SK-N-MC (cell line): ENCODE data around the gene APH1B.

Source experiments
- DNase-seq: peaks from one replicate; pipeline ENCODE4 v3.0.0-alpha.2; 2011; ENCODE audit warnings: low read depth, low spot score
- H3K27ac ChIP-seq: fragments of 200-600 bp; sonication (generic); 2 replicates; pipeline ENCODE4 v1.5.1; 2016; ENCODE audit warnings: mixed run types
- H3K36me3 ChIP-seq: fragments of 200-600 bp; sonication (generic); 2 replicates; pipeline ENCODE4 v1.6.1; 2017; ENCODE audit warnings: antibody characterized with exemption, low read length, mixed read lengths; ENCODE audit not compliant: insufficient read depth
- H3K4me3 ChIP-seq: fragments of 200-600 bp; sonication (generic); 2 replicates; pipeline ENCODE4 v1.5.1; 2016
- H3K9ac ChIP-seq: fragments of 200-600 bp; sonication (generic); 2 replicates; pipeline ENCODE4 v1.8.0; 2017; ENCODE audit warnings: mixed run types, mixed read lengths; ENCODE audit not compliant: insufficient read length
- H3K9me3 ChIP-seq: fragments of 200-600 bp; sonication (generic); 2 replicates; pipeline ENCODE4 v1.6.1; 2017; ENCODE audit warnings: low read depth, mild to moderate bottlenecking, antibody characterized with exemption, low read length, moderate library complexity, mixed read lengths
- EZH2 ChIP-seq: fragments of 200-600 bp; sonication (generic); IDR thresholded peaks from one replicate; pipeline ENCODE4 v1.6.1; 2017; ENCODE audit warnings: antibody characterized with exemption
- FOXP2 ChIP-seq: optimal IDR thresholded peaks from 2 replicates; pipeline ENCODE3; 2011; ENCODE audit warnings: mild to moderate bottlenecking, moderate library complexity; ENCODE audit not compliant: insufficient read depth; ENCODE audit errors: extremely low read length, control extremely low read depth
- POLR2AphosphoS5 ChIP-seq: IDR thresholded peaks from 2 replicates; pipeline ENCODE4 v1.6.1; 2012; ENCODE audit warnings: mild to moderate bottlenecking, low read depth, low read length, borderline replicate concordance

APH1B gene

DNA sequence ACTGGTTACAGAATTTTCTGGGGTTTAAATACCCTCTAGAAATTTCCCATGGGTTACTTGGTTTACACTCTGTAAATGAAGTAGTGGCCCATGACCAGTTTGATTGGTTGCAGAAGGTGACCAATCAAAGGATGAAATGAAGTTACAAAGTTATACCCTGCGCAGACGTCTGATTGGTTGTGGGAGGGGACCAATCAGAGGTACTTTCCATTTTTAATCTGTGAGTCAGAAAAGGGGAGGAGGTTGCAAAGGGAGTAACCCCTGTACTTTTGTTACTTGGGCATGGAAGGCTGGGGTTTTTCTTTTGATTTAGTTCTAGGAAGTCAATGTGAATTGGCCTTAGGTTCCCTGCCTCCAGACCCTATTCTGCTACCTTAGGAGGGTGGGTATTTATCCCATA lies 18.7 kb upstream of the APH1B start:
- TF ChIP-seq POLR2AphosphoS5 (no peak), EZH2 (no peak), FOXP2 (no peak)
- Histone ChIP-seq H3K9ac (no peak overlapping the region), H3K36me3 (peaks cover 10% of the 10 kb centered on the region; the same call in 1 of the 2 replicates), H3K4me3 (no peak overlapping the region), H3K9me3 (no peaks in the 10 kb centered on the region), H3K27ac (no peak overlapping the region)
- DNase-seq: no peak

DNA sequence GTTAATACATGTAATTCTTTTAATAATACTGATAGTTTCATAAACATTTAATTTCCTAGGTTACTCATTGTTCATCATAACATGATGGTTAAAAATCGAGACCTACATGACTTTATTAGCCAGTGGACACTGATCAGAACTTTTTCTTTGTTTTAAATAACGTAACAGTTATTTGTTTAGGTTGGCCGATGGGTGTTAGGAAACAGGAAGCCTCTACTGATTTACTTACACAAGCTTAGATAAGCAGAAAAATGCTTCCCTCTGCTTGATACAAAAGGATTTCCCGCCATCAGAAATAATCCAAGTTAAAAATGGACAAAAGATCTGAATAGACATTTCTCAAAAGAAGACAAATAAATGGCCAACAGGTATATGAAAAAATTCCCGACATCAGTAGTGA lies 16.6 kb upstream of the APH1B start:
- H3K9me3 ChIP-seq: no peaks in the 10 kb centered on the region
- peaks cover 10% of the 10 kb centered on the region; the same call in 1 of the 2 replicates for H3K36me3 ChIP-seq
- no peak overlapping the region for H3K27ac ChIP-seq
- no peak overlapping the region for H3K4me3 ChIP-seq
- no peak for TF ChIP-seq EZH2
- TF ChIP-seq FOXP2: no peak
- no peak for TF ChIP-seq POLR2AphosphoS5
- no peak overlapping the region for H3K9ac ChIP-seq
- DNase-seq: no peak

DNA sequence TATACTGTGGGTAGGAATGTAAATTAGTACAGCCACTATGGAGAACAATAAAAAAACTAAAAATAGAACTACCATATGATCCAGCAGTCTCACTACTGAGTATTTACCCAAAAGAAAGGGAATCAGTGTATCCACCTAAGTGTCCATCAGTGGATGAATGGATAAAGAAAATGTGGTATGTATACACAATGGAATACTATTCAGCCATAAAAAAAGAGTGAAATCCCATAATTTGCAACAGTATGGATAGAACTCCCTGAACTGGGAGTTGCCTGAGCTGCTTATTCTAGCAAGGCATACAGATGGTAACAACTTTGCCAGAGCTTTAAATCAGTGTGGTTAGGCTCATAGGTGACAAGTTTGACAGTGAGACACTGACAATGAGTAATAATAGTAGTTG lies 16.1 kb upstream of the APH1B start:
- Histone ChIP-seq H3K36me3 (peaks cover 10% of the 10 kb centered on the region; the same call in 1 of the 2 replicates), H3K27ac (no peak overlapping the region), H3K9ac (no peak overlapping the region), H3K4me3 (no peak overlapping the region), H3K9me3 (no peaks in the 10 kb centered on the region)
- no peak for TF ChIP-seq FOXP2
- TF ChIP-seq EZH2: no peak
- no peak for TF ChIP-seq POLR2AphosphoS5
- DNase-seq: no peak

DNA sequence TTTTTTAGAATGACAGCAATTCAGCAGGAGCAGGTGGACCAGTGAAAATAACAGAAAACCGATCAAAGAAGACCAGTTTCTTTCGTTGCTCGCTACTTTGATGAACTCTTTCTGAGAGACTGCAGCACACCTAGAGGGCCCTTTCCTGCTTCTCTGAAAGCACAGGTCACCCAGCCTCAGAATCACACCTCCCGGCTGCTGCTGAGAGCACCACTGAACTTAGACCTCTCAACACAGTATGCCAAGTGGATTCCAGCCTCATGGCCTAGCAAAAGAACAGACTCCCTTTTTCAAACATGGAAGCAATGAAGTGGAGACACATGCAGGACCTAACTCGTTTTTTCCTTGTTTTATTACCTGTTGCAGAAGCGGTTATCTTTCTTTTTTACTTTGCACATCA lies 13.9 kb upstream of the APH1B start:
- H3K27ac ChIP-seq: no peak overlapping the region
- peaks cover 6% of the 10 kb centered on the region; the same call in 1 of the 2 replicates for H3K36me3 ChIP-seq
- no peak overlapping the region for H3K4me3 ChIP-seq
- DNase-seq: no peak
- no peaks in the 10 kb centered on the region for H3K9me3 ChIP-seq
- no peak overlapping the region for H3K9ac ChIP-seq
- TF ChIP-seq EZH2 (no peak), FOXP2 (no peak), POLR2AphosphoS5 (no peak)

DNA sequence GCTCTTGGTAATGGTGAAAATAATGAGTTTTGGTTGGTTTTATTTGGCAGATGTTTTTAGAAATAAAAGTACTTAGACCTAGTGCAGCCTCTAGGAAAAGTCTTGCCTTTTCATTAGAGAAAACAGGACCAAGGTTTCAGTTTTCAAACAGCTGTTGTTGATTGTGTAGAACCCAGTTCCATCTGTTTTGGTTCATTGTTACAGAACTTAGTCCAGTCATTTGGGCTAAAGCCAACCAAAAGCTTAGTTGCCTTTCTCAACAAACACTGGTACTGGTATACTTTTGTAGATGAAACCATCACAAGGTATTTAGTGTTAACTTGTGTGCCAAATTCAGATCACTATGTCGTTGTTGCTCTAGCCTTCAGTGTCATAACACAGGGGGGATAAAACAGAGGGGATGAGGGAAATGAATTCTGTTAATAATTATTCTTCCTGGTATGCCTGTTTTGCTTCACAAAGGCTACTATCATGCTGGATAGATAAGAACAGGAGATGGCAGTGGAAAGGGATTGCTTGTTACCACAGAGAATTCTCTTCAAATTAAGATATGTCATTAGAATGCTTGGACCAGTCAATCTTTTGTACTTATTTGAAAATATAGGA lies 12.6 kb upstream of the APH1B start:
- no peak overlapping the region for H3K9ac ChIP-seq
- H3K4me3 ChIP-seq: no peak overlapping the region
- TF ChIP-seq FOXP2 (no peak), EZH2 (no peak), POLR2AphosphoS5 (no peak)
- DNase-seq: no peak
- no peaks in the 10 kb centered on the region for H3K9me3 ChIP-seq
- peak overlapping the region; percentile 19; the same call in 1 of the 2 replicates for H3K27ac ChIP-seq
- H3K36me3 ChIP-seq: no peaks in the 10 kb centered on the region; the same call in 1 of the 2 replicates

DNA sequence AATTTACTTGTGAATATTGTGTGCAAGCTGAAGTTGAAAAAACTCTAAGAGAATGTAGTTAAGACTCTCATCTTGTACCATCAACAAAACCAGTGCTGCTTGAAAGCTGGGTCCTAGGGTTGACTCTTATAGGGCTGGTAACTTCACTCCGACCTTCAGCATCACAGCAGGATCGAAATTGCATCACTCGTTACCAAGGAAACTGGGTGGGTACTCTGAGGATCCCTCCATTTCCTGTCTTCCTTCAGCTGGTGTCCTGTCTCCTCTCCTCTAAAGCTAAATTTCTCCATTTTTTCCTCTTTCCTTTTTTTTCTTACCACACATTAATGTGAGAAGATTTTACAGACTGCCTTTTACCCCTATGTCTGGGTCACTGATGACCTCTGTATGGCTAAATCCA lies 3.0 kb upstream of the APH1B start:
- DNase-seq: no peak
- H3K4me3 ChIP-seq: no peak overlapping the region
- TF ChIP-seq FOXP2 (no peak), POLR2AphosphoS5 (no peak), EZH2 (no peak)
- no peaks in the 10 kb centered on the region for H3K9me3 ChIP-seq
- no peaks in the 10 kb centered on the region for H3K36me3 ChIP-seq
- H3K27ac ChIP-seq: no peak overlapping the region
- no peak overlapping the region for H3K9ac ChIP-seq

DNA sequence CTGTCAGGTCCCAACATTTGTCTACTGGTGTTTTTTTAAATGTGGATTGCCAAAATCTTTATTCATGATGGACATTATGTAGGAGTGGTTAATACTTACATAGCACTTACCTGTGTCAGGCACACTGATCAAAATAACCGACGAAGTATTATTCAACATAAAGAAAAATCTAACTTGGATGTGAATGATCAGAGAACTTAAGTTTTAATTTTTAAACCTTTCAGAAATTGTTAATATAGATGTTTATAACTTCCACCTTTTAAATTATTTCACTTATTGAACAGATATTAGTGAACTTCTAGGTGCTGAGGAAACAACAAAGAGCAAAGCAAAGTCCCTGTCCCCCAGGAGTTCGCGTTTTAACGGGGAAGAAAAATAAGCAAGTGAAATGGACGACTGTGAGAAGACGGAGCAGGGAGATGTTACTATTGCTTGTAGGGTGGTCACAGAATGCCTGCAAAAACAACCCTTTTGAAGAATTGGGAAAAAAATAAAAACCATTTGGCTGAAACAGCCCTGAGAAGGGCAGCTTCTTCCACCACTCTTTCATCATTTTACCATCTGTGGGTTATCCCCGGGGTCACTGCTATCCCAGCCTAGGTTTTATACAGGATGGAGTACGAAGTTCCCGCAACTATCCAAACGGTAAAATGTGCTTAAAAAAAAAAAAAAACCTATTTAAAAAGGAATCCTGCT lies 915 bp upstream of the APH1B start:
- Histone ChIP-seq H3K4me3 (peak overlapping the region; percentile 77), H3K27ac (no peak overlapping the region), H3K9me3 (no peaks in the 10 kb centered on the region), H3K9ac (peak overlapping the region; percentile 69), H3K36me3 (no peaks in the 10 kb centered on the region)
- no peak for DNase-seq
- TF ChIP-seq FOXP2: no peak
- TF ChIP-seq EZH2: no peak
- TF ChIP-seq POLR2AphosphoS5: no peak

DNA sequence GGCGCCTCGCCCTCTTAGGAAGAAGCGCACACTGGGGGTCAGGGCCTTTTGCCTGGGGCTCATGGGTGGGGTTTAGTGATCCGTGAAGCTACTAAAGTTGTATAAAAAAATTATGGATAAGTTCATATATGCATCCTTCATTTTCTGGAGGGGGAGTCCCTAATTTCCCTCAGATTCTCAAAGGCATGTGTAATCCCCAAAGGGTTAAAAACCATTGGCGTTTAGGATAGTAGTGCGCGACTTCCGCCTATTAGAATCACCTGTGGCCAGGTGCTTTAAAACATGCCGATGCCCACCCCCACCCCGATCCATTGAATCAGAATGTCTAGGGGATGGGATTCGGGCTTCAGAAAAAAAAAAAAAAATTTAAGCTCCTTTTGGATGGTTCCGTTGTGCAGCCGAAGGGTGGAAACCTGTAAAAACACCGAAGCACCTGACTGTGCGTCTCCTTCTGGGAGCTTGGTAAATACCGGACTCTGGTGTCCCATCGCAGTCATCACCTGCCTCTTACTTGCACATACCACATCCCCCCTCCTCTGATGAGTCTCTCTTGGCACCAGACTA lies 570 bp downstream of the APH1B start:
- TF ChIP-seq FOXP2: no peak
- Histone ChIP-seq H3K36me3 (no peaks in the 10 kb centered on the region), H3K9me3 (no peaks in the 10 kb centered on the region), H3K9ac (no peak overlapping the region), H3K27ac (no peak overlapping the region), H3K4me3 (peak overlapping the region; percentile 69)
- no peak for DNase-seq

DNA sequence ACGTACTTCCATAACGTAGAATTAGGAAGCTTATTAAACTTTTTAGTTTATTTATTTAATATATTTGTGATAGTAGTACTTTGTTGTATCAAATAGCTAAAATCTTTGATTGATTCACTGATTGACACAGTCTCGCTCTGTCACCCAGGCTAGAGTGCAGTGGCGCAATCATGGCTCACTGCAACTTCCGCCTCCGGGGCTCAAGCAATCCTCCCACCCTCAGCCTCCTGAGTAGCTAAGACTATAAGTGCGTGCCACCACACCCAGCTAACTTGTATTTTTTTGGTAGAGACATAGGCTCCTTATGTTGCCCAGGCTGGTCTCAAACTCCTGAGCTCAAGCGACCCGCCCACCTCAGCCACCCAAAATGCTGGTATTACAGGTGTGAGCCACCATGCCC lies 5.7 kb downstream of the APH1B start:
- DNase-seq: no peak
- Histone ChIP-seq H3K36me3 (no peaks in the 10 kb centered on the region), H3K9ac (no peak overlapping the region), H3K9me3 (no peaks in the 10 kb centered on the region), H3K27ac (no peak overlapping the region), H3K4me3 (no peak overlapping the region)
- no peak for TF ChIP-seq POLR2AphosphoS5
- TF ChIP-seq EZH2: no peak
- TF ChIP-seq FOXP2: no peak
